ENCODE results near the gene SPHK2.

SPHK2 gene

GRCh38 chr19:48658483-48658882, 39.2 kb downstream of the SPHK2 start:
- DNase-seq (ENCODE audit: insufficient read length, low spot score) (no peak), FAIRE-seq (no peak)
- TF ChIP-seq POLR2A (IDR thresholded peaks at IDR 0.05; ENCODE audit: low read depth, low read length): no peak

DNA sequence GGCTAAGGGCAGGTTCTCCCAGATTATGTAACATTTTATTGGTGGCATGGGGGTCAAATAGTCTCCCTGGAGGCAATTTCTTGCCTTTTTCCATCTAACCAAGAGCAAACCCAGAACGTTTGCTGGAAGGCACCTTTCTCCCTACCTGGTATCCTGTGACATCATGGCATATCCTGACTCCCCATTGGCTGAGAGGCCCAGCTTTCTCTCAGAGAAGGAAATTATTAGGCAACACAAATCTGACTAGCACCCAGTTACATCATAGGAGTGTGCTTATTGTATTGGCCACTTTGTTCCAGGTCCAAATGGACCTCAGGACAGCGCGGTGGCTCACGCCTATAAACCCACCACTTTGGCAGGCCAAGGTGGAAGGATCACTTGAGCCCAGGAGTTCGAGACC, 40.5 kb downstream of the SPHK2 start:
- DNase-seq (ENCODE audit: insufficient read length, low spot score) (no peak), FAIRE-seq (no peak)
- no peak for TF ChIP-seq POLR2A (IDR thresholded peaks at IDR 0.05; ENCODE audit: low read depth, low read length)

DNA sequence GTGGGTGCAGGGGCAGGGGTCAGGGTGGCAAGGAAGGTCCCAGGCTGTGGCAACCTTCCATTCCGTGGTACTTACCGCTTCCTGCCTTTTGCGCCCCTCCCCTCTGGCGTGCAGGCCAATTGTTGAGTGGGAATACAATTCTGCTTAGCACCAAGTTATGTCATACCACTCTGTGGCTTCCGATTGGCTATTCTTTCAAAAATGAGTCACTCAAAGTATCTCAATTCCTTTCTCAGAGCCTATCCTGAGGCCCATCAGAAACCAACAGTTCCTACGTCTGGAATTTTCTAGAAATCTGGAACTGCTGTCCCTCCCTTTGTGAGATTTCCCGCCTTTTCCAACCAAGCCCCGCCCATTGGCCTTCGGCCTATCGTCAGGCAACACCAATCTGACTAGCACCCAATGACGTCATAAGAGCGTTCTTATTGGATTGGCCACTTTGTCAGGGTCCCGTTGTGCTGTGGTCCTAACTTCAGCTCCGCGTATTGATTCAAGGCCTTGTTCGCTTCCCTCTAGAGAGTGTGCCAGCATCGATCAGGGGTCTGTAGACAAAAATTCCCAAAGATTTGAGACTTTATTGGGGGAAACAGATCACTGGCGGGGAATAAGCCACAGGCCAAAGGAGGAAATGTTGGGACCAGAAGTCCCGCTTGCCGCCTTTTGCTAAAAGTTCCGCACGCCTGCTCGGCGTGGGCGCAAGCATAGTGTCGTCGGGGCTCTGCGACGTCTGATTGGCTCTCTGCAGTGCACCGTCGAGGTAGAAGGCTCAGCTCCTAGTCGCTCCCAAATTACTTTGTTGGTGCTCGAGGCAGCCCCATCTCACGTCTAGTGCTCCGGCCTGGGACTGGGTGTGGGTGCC, 41.8 kb downstream of the SPHK2 start:
- TF ChIP-seq POLR2A (IDR thresholded peaks at IDR 0.05; ENCODE audit: low read depth, low read length): no peak
- FAIRE-seq (peak; percentile 72), DNase-seq (ENCODE audit: insufficient read length, low spot score) (peak; percentile 80)

GRCh38 chr19:48661711-48662090, 42.4 kb downstream of the SPHK2 start:
- no peak for FAIRE-seq
- no peak for TF ChIP-seq POLR2A (IDR thresholded peaks at IDR 0.05; ENCODE audit: low read depth, low read length)
- DNase-seq (ENCODE audit: insufficient read length, low spot score): no peak

DNA sequence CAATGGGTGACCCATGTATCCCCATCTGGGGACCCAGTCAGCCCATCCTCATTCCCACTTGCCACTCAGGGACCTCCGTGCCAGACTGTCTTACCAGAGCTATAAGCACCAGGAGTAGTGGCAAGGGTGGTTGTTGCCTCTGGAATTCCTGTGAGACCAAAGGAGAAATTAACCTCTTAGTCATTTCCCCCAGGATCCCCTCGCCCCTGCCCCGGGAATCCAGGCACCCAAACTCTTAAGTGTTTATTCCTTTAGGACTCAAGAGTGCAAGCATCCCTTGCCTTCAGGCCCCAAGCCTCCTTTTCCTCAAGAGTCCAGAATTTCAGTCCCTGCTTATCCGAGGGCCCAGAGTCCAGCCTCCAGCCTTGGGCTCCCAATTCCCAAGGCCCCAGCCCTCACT, 44.4 kb downstream of the SPHK2 start:
- FAIRE-seq (no peak), DNase-seq (ENCODE audit: insufficient read length, low spot score) (no peak)
- no peak for TF ChIP-seq POLR2A (IDR thresholded peaks at IDR 0.05; ENCODE audit: low read depth, low read length)

GRCh38 chr19:48664476-48664875, 45.2 kb downstream of the SPHK2 start:
- DNase-seq (ENCODE audit: insufficient read length, low spot score) (no peak), FAIRE-seq (no peak)
- no peak for TF ChIP-seq POLR2A (IDR thresholded peaks at IDR 0.05; ENCODE audit: low read depth, low read length)

GRCh38 chr19:48665786-48666185, 46.5 kb downstream of the SPHK2 start:
- DNase-seq (ENCODE audit: insufficient read length, low spot score) (no peak), FAIRE-seq (no peak)
- no peak for TF ChIP-seq POLR2A (IDR thresholded peaks at IDR 0.05; ENCODE audit: low read depth, low read length)

GRCh38 chr19:48668332-48668731, 49.0 kb downstream of the SPHK2 start:
- DNase-seq (ENCODE audit: insufficient read length, low spot score) (no peak), FAIRE-seq (no peak)
- no peak for TF ChIP-seq POLR2A (IDR thresholded peaks at IDR 0.05; ENCODE audit: low read depth, low read length)

DNA sequence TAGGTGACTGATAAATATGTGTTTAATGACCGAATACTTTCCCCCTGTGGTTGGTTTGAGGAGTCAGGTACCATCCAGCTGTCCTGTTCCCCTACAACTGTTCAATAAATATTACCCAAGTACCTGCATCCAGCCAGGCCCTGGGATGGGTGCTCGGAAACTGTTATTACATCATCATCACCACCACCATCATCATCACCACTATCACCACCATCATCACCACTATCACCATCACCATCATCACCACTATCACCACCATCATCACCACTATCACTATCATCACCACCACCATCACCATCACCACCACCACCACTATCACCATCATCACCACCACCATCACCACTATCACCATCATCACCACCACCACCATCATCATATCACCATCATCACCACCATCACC, 49.5 kb downstream of the SPHK2 start:
- DNase-seq (ENCODE audit: insufficient read length, low spot score) (no peak), FAIRE-seq (no peak)
- TF ChIP-seq POLR2A (IDR thresholded peaks at IDR 0.05; ENCODE audit: low read depth, low read length): no peak

- FAIRE-seq (no peak), DNase-seq (ENCODE audit: insufficient read length, low spot score) (no peak)
- no peak for TF ChIP-seq POLR2A (IDR thresholded peaks at IDR 0.05; ENCODE audit: low read depth, low read length)
Measured at GRCh38 chr19:48669903-48670668, 50.8 kb downstream of the SPHK2 start.

DNA sequence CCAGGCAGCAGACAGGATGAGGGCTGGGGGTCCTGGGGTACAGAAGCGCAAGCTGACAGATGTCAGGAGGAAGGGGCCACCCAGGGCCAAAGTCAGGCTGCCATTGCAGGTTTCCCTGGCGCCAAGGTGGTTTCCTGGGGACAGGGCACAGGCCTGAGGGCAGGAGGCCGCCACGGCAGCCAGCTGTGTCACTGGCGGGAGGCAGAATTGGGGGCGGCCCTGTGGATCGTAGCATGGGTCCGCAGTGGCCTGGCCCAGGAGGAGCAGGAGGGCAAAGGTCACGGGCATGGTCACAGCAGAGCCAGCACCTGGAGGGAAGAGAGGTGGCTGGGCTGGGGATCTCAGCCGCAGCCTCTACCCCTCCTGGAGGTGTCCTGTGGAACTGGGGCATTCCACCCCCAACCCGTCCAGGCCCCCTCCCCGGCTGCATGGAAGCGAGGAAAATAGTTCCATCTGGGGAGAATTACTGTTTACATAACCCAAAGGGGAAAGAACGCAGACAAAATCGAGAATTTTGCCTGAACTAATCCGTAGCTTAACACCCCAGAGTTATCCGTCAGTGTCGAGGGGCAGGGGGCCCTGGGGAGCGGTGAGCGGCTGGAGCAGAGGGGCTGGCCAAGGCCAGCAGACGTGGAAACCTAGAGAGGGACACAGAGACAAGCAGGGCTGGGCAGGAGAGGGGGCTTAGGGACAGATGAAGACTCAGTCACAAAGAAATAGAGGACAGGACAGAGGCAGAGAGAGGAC, 51.6 kb downstream of the SPHK2 start:
- FAIRE-seq (no peak), DNase-seq (ENCODE audit: insufficient read length, low spot score) (no peak)
- no peak for TF ChIP-seq POLR2A (IDR thresholded peaks at IDR 0.05; ENCODE audit: low read depth, low read length)

- no peak for TF ChIP-seq POLR2A (IDR thresholded peaks at IDR 0.05; ENCODE audit: low read depth, low read length)
- no peak for DNase-seq (ENCODE audit: insufficient read length, low spot score)
- FAIRE-seq: no peak
Measured at GRCh38 chr19:48671446-48671995, 52.2 kb downstream of the SPHK2 start.

- no peak for TF ChIP-seq POLR2A (IDR thresholded peaks at IDR 0.05; ENCODE audit: low read depth, low read length)
- DNase-seq (ENCODE audit: insufficient read length, low spot score) (no peak), FAIRE-seq (no peak)
Measured at GRCh38 chr19:48672994-48673393, 53.7 kb downstream of the SPHK2 start, which contains the start of gene NTN5. Gene NTN5, minus strand, starts transcription at chr19:48673017. Its CDS starts 2,031 bp downstream, at chr19:48670986.
